ENCODE data around the gene ATP9B.
"Not testable (repeated sequence)": the region's sequence is repeated elsewhere in the genome, so short reads cannot be mapped to it uniquely, and the experiment has no call there.

The ATP9B gene

DNA sequence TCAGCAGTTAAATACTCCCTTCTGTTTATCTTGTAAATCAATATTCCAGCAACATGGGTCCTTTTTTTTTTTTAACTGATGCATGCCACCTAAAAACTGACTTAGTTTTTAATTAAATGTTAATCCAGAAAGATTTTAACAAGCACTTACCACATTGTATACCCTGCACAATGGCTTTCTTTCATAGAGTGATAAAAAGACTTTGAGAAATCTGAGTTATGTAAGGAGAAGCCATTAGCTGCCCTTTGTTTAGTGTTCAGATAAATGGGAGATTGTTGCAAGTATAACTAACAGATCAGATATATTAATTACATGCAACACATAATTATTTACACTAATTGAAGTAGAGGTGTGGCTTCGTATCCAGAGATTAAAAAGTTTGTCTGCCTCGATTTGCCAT, 303.8 kb downstream of the ATP9B start:
- no peak for DNase-seq

DNA sequence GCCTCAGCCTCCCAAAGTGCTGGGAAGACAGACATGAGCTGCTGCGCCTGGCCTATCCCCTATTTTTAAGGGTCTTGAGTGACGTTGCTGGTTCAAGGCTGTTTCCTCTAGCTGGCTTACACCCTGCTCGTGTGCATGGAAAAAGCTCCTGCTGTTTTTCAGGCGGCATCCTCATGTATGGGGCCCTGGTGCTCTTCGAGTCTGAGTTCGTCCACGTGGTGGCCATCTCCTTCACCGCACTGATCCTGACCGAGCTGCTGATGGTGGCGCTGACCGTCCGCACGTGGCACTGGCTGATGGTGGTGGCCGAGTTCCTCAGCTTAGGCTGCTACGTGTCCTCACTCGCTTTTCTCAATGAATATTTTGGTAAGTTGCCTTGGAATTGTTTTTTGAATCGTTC, 304.5 kb downstream of the ATP9B start:
- DNase-seq = no peak

DNA sequence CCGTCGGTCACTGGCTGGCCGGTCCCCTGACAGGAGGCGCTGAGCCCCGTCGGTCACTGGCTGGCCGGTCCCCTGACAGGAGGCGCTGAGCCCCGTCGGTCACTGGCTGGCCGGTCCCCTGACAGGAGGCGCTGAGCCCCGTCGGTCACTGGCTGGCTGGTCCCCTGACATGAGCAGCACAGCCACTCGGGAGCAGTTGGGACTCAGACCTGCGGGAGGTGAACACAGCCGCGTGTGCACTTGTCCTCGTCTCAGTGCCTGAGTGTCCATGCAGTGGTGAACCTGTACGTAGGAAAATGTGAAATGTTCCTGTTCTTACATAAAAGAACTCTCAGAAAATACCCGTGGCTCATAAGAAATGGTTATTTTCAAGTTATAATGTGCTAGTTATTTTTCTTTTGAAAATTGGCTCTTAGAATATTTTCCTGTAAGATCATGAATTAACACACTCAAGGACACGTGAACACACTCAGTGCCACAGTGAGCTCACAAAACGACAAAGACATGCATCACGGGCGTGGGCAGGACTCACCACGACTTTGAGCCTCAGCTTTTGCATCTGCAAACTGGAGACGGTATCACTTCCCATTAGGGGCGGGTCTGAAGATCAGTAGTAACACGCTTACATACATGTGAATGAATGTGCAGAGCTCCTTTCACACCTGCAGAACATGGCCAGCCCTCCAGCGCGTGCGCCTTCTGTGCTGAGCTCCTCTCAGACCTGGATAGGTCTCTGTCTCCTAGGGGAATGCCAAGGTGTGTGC, 305.4 kb downstream of the ATP9B start:
- no peak for DNase-seq

DNA sequence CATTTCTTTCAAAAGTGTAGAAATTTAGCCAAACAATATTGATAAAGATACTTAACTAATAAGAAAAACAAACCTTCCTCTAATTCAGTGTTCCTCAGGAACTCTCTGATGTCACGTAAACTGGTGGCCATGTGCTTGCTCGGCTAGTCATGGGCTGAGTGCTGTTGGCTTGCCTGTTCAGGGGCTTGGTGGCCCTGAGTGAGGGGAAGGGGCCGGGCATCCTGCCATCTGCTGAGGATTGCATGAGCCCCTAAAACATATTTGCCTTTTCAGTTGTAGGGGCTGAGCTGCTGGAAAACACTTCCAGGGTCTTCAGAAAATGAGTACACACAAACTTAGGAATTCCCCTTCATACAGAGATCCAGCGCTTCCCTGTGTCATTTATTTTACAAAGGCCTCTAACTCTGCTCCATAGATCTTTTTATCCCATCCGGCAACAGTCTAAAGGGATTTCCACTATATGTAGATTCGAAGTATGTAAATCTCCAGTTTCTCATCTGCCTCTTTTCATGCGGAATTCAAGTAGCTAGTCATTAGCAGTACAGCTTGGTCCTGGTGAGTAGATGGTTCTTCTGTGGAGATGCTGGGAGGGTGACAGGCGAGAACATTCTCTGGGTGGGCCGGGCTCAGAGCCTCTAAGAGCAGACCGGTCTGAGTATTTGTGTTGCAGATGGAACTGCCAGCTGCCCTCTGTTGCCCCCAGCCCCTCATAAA, 306.4 kb downstream of the ATP9B start:
- DNase-seq = no peak

DNA sequence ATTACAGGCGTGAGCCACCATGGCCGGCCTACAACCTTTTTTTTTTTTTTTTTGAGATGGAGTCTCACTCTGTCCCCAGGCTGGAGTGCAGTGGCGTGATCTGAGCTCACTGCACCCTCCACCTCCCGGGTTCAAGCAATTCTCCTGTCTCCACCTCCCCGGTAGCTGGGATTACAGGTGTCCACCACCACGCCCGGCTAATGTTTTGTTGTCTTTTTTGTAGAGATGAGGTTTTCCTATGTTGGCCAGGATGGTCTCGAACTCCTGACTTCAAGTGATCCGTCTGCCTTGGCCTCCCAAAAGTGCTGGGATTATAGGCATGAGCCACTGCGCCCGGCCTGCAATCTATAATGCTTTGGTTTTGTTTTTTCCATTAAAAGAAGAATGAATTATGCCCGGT, 307.5 kb downstream of the ATP9B start:
- not testable (repeated sequence) for DNase-seq

DNA sequence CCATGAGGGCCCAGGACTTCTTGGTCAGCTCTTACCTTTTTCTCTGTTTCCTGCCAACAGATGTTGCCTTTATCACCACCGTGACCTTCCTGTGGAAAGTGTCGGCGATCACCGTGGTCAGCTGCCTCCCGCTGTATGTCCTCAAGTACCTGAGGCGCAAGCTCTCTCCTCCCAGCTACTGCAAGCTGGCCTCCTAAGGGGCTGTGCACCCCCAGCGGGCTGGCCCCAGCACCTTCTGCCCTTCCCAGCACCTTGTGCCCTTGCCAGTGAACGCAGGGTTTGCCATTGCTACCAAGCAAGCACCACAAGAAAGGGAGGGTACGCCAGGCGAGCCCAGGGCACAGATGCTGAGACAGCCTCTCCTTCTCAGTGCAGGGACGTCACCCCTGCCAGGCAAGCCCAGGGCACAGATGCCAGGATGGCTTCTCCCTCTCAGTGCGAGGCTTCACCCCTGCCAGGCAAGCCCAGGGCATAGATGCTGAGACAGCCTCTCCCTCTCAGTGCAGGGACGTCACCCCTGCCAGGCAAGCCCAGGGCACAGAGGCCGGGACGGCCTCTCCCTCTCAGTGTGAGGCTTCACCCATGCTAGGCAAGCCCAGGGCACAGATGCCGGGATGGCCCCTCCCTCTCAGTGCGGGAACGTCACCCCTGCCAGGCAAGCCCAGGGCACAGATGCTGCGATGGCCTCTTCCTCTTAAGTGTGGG, 308.1 kb downstream of the ATP9B start:
- DNase-seq = no peak

DNA sequence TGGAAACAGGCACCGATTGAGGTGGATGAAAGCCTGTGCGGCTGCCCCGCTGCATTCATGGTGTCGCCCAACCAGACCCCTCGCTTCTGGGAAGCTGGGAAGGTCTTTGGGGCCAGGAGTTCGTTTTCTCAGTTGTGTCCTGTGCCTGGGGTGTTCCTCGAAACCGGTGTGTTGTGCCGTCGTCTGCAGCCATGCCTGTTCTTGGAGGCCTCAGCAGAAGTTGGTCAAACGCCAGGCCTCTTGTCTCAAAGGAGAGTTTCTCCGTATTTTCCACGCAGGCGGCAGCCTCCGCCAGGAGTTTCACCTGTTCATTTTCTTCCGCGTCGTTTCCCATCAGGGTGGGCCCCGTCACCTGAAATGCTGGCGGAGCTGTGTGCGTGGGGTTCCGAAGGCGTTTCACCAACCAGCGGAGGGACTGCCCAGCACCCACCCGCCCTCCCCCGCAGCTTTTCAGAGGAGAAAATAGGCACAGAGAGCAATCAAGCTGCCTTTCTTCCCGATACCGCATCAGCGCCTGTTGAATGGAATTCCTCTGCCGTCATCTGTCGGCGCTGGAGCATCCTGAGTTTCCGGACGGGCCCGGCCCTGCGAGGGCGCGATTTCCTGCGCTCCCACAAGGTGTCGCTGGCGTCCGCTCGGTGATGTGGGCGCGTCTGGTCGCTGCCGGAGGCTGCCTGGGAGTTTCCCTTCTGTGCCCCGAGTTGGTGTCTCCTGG, 309.5 kb downstream of the ATP9B start:
- DNase-seq = peak; percentile 82

DNA sequence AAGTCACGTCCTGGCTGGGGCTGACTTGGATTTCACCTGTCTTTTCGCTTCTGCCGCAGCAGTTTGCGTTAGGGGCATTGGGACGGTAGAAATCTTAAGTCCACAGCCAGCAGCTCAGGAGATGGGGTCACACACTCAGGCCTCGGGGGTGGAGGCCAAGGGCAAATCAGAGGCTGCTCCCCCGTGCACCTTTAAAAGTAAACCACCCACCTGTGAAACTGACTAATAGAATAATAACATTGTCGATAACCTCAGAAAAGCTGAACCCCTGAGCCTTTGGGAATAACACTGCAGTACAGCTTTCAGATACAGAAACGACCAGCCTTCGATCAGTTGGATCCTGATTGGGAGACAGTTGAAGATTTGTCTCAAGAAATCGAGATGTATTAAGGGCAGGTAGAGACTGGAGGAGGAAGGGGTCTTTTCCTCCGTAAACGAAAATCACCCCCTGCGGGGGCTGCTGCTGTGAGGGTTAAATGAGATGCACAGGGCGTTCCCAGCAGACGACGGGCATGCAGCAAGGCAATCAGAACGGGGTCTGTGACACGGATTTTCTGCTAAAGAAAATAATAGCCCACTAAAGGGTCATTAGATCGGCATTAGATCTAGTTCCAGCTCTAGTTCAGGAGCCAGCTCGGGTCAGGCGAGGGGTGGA, 310.2 kb downstream of the ATP9B start:
- DNase-seq = no peak

DNA sequence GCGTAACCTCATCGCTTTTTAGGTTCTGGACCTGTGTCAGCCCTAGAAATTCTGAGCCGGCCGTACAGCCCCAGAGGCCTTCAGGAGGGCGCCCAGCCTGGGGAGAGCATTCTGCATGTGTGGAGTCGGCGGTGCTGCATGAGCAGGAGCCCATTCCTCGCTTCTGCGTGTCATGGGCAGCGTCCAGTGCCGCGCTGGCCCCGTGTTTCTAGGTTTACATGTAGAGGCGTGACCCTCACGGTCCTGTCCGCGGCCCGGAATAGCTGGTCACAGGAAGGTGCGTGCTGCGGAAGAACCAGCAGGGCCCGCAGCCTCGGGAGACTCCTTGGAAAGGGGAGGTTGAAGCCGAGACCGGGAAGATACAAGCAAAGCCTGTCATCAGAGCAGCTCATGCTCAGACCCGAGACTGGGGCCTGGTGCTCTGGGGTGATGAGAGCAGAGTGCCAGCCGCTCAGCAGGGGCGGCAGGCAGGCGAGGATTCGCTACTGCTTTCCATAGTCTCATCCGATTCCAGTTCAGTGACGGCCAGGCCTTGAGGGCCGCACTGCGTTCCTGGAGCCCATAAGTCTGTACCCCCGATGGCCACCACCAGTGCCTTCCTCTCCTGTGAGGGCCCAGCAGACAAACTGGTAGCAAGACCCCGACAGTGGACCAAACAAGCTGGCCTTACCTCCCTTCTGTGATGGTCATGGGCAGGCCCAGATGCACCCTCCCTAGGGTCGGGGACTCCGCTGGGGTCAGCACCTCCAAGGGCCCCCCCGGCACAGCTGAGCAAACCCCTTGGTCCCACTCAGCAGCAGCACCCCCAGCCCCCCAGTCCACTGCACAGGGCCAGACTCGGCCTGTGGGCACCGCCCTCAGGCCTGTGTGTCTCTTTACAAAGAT, 311.0 kb downstream of the ATP9B start:
- no peak for DNase-seq

DNA sequence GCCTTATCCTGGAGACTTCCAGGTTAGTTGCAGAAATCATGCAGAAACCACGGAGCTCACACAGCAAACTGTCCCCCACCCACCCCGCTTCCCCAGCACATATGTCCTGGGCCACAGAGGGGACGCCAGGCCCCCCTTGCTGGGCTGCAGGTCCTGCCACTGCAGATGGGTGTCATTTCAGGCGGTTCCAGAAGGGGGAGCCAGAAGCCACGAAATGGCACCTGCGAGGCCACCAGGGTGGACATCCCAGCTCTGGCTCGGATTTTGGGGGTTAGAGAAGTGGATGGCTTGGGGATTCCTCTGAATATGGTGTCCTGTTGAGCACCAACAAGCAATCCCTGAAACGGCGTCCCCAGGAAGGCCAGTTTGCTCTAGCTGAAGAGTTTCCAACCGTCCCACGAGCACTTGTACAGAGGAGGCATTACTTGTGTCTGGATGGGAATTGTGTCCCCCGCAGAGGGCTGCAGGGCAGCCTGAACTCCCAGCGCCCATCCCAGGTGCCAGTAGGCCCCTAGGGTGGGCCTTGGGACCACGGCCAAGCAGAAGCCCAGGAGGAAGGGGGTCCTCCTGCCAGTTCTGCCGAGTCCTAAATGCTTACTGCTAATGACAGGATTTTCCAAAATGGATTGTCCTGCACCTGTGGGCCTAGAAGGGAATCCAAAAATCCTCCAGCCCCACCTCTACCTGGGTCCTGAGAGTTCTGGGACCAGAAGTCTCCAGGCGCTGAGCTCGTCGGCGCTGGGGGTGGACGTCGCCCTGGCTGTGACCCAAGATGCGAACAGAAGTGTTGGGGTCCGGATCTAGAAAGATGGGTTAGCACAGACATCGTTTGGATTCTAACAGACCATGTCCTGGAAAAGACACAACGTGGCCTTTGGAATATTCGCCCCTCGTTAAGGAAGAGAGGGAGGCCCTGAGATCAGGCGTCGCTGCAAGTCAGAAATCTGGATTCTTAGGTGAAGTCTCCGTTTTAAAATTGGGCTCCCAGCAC, 311.9 kb downstream of the ATP9B start:
- peak; percentile 71 for DNase-seq

DNA sequence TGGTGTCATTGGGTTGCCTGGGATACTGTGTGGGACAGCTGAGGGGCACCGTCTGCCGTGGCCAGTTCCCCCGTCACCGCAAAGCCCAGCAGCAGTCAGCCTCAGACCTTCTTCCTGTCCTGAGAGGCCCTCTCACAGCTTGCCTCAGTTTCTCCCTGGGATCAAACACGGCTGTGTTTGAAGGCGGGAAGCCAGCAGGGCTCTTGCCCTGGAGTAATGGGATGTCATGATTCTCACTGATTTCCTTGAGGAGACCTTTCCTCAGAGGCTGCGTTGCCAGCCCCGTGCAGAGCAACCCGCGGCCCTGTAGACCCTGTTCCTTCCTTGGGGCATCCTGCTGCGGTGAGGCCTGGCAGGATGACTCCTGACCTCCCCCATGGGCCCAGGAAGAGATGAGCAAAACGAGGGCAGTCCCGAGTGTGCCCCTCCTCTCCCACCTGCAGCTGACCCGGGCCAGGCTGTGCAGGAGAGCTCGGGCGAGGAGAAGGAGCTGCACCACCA, 312.7 kb downstream of the ATP9B start:
- no peak for DNase-seq

DNA sequence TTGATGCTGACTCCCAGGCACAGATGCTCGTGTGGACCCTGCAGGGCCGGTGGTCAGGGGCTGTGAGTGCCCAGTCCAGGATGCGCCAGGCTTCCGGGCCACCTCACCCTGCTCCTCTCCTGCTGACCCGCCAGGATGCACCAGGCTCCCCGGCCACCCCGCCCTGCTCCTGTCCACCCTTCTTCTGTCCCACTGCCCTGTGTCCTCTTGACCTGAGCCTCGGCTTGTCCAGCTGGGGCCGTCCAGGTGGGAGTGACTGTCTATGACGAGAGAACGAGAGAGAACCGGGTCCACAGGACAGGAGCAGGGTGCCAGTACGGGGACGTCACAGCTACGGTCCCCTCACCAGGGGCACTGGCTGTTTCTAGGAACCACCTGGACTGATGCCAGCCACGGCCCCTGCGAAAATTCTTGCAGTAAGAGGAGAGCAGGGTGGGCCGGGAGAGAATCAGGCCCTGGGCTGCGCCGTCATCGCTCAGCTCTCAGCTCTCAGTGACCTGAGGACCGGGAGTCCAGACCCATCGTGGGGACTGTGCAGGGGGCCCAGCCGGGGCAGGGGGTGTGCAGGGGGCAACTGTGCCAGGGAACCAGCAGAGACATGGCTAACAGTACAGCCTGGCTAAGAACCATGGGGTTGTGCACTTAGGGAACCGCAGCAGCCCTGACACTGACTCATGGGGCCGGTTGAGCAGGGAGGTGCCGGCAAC, 313.6 kb downstream of the ATP9B start:
- no peak for DNase-seq

DNA sequence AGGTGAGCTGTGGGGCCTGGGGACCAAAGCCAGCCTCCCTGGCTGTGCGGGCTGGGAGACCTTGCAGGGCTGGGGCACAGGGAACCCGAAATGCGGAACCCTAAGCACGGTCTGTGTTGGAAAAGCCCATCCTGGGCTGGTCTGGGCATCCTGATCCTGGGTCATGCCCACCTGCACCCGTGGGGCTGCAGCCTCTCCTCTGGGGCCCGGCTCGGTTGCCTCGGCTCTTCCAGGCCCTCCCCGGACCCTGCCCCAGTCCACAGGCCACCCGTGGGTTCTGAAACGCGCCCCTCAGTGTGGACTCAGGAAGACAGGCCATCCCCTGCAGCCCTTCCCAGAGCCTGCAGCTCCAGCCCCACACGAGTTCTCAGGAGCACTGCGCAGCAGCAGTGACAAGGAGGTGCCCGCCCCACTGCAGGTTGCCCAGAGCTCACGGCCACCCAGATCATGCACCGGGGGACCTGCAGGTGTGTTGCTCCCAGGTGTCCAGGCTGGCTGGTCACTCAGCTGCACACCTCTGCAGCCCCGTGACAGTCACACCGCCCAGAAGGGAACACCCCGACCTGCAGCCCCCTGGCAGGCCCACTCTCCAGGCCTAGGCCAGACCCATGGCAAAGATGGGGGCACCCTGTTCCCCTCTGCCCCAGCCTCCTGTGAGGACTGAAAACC, 314.3 kb downstream of the ATP9B start:
- no peak for DNase-seq

DNA sequence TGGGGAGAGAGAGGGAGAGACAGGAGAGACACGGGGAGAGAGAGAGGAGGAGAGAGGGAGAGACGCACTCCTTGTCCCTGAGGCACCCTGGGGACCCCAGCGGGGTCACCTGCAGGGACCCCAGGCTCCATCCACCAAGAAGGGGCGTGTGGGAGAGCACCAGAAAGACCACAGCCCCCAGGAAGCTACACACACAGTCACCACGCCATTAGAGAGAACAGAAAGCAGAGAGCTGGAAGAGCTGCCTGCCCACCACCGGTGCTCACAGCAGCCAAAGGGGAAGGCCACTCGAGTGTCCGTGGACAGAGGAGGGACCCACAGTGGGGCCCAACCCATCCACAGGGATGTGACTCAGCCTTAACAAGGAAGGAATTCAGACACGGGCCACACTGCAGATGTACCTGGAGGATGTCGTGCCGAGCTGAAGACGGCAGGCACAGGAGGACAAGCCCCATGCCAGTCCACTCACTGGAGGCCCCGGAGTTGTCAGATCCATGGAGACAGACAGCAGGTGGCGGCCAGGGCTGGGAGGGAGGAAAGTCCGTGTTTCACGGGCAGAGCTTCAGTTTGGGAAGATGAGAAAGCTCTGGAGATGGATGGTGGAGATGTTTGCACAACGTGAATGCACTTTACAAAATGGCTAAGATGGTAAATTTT, 315.1 kb downstream of the ATP9B start:
- DNase-seq = no peak

DNA sequence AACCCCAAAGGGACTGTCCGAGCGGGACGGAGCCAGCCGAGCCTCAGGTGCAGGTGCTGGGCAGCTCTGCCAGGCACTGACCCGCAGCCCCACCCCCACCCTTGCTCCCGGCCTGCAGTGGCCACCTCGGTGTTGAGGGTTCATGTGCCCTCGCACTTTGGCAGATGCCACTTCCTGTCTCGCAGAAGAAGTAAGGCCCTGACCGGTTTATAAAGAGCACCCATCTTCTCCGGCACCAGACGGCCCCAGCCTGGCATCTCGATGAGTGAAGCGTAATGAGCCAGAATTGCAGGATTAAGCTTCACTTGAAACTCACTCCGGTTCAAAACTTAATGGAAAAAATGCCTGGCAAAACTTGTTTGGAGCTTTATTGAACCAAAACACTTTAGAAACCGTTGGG, 315.6 kb downstream of the ATP9B start:
- DNase-seq = no peak

DNA sequence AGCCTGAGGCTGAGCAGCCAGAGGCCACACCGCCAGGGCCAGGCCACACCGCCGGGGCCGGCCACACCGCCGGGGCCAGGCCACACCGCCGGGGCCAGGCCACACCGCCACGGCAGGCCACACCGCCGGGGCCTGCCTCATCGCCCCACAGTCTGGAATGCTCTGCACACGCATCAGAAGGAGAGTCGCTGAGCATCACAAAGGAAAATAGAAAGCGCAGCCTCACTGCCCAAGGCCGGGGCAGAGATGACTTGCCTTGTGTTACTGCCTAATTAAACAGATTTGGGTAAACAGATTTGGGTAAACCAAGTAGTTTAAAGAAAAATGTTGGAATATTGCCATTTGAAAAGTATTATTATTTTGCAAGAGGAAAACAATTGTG, 316.1 kb downstream of the ATP9B start:
- DNase-seq = no peak

DNA sequence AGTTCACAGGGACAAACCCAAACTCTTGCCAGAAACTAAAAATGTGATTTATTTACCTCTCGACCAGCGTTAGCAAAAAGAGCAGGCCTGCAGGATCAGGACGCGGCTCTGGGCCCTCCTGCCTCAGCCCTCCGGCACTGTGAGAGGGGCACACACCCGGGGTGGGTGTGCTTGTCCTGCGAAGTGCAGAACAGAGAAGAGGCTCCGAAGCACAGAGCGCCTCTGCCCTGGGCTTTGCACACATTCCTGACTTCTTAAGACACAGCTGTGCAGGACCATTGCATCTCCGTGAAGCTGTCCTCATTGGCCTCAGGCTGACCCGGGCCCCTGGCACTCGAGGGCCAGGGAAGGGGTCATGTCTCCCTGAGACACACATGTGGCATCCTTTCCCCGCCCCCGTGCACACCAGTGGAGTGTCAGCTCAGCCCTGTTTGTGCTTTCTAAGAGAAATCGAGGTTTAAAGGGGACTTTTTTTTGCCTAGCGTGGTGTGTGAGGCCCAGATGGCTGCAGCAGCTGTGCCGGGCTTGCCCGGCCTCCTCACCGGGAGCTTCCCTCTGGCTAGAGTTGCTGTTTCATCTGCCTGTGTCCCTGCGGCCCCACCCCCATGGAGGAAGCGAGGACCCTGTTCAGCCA, 316.6 kb downstream of the ATP9B start:
- DNase-seq = no peak

DNA sequence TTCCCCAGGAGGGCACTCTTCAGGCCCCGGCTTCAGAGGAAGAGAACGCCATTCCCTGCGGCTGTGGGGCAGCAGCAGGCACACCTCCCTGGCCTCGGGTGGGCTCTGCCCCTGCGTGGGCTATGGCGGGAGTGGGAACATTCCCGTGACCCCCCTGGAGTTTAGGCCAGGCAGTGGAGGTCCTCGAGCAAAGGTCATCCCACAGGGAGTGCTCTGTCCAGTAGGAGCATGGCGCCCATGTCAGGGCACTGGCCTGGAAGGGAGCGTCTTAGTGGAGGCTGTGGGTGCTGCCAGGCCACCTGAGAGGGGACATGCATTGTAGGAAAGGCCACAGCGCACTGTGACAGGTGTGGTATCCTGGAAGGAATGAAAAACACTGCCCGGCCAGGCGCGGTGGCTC, 317.4 kb downstream of the ATP9B start:
- no peak for DNase-seq
